ENCODE data around the gene KRTAP12-1.

- no peak for TF ChIP-seq CTCF (IDR thresholded peaks at IDR 0.05)
- no peak for TF ChIP-seq POLR2A (IDR thresholded peaks at IDR 0.05)
These were observed 14.6 kb upstream of the KRTAP12-1 start for GRCh38 chr21:44696572-44696971.

Data from heart left ventricle (tissue), 13 donors.